ENCODE results near the gene ATP6AP1.

The ATP6AP1 gene

DNA sequence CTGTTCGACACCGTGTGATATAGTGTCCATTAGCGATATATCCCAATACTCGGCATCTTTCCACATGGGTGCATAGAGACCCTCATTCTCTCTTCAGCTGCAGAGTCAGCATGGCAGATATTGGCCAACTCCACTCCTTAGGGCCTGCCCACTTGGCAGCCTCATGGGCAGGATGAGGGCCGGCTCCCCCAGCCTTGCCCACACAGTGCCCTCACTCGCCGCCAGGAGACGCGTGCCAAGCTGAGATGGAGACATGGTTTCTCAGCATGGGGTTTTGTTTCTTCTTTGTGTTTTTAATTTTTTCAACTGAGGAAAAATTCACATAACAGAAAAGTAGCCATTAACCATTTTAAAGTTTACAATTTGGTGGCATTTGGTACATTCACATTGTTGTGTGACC lies 24.3 kb downstream of the ATP6AP1 start:
- DNase-seq, result no peak

DNA sequence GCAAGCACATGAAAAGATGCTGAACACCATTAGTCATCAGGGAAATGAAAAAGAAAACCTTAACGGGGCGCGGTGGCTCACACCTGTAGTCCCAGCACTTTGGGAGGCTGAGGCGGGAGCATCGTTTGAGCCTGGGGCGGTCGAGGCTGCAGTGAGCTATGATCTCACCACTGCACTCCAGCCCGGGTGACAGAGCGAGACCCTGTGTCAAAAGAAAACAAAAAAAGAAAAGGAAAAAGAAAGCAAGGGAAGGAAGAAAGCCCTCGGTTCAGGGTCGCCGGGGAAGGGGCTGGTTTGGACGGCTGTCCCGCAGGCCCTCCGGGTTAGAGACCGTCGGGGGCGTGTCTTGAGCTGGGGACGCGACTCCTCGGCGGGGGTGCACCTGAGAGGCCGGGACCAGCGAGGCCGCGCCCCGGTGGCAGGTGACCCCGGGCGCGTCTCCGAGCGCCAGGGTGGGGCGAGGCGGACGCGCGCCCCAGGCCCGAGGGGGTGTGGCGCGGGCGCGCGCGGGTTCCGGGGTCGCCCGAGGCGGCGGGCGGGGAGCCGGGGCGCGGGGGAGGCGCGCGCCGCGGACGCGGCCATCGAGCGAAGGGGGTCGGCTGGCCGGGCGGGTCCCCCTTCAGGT lies 29.1 kb downstream of the ATP6AP1 start:
- peak; percentile 28 for DNase-seq

DNA sequence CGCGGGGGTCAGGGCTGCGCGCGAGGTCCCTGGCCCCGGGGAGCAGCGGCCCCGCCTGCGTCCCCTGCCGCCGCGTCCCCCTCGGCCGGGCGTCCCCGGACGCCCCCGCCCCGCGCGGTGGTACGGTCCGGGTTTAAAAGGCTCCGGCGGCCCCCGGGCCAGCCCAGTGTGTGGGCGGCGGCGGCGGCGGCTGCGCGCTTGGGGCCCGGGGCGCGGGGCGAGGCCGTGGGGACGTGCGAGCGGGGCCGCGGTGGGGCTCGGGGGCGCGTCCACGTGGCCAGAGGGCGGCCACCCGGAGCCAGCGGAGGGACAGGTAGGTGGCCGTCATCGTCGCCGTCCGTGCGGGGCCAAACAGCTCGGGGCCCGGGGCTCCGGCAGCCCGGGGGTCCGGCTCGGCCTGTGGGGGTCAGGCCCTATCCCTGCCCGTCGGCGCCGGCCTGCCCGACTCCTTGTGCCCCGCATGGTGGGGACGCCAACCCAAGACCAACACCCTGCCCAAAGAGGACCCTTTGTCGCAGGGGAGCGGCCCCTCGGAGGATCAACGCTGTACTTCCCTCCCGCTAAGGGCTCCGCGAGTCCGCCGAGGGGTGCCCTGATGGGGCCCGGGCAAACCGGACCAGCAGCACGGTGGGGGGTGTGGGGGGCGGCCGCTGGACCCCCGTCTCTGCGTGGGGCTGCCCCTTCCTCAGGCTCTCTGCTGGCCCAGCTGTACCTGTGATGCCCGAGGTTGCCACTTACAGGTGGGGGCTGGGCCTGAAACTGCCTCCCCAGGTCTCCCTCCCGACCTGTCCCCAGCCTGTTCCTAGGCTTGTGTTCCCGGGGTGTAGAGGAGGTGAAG lies 29.9 kb downstream of the ATP6AP1 start, which contains the start of gene PLXNA3:
TSS of gene PLXNA3 (plus strand) at position 166 of the 838 bp plus-strand sequence. CDS start 1,903 bp downstream, outside the sequence.
- no peak for DNase-seq

DNA sequence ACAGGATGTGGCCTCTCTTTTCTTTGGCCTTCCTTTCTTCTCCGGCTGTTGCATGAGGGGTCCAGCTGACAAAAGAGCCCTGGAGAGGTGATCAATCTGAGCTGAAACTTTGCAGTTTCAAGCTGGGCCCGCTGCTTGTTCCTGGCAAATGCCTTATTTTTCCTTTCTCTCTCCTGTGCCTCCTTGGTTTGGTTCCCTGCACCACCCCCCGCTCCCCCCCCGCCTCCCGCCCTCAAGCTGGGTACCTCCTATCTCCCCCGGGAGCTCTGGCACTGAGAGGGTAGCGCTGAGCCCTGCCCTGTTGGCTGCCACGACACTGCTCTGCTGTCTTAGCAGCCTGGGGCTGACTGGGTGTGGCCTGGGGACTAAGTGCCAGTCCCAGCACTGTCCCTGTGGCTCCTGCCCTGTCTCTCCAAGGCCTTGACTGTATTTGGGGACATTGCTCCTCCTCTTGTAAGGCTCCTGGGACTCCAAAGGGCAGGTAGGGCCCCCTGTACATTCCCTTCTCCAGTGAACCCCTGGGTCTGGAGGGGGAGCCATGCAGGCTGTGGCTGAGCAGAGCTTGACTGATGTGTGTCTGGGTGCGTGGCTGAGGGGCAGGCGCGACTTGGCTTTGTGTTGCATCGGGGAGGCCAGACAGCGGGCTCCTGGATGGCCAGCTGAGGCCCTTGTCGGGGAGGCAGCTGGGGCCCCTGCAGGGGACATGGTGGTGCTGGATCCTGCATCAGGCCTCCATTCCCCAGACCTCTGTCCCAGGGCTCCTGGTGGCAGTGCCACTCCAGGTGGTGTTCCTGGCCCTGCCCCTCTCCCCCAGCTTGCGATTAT lies 30.7 kb downstream of the ATP6AP1 start:
- DNase-seq, result no peak

DNA sequence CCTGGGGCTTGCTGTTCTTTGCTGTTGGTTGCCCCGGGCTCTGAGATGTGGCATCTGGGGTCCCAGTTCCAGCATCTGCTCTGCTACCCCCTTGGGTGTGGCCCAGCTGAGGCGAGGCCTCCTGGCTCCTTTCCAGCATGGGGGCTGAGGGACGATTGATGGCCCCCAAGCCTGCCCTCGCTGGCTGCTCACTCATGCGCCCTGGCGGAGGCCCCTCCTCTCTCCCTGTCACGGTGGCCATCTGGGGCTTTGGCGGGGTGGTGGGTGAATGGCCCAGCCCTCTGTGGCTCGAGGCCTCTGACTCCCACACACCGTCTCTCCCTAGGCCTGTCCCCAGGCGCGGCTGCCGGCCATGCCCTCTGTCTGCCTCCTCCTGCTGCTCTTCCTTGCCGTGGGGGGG lies 31.4 kb downstream of the ATP6AP1 start:
- DNase-seq, result no peak

DNA sequence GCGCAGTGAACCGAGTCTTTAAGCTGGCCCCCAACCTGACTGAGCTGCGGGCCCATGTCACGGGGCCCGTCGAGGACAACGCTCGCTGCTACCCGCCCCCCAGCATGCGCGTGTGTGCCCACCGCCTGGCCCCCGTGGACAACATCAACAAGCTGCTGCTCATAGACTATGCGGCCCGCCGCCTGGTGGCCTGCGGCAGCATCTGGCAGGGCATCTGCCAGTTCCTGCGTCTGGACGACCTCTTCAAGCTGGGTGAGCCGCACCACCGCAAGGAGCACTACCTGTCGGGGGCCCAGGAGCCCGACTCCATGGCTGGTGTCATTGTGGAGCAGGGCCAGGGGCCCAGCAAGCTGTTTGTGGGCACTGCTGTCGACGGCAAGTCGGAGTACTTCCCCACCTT lies 31.8 kb downstream of the ATP6AP1 start:
- no peak for DNase-seq

DNA sequence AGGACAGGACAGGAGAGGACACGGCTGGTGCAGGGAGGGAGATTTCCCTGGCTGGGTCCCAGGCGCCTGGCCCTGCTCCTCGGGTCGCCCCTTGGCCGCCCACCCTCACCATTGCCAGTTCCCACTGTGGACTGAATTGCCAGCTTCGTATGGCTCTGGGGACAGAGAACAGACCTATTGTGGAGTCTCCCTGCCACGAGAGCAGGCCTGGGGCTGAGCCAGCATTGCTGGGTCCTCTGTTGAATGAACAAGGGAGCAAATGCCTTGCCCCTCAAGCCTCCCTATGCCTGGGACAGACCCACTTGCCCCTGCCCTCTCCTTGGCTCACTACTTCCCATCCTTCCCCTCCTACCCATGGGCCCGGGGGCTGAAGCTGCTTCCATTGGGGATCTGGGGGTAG lies 33.9 kb downstream of the ATP6AP1 start:
- DNase-seq, result no peak

DNA sequence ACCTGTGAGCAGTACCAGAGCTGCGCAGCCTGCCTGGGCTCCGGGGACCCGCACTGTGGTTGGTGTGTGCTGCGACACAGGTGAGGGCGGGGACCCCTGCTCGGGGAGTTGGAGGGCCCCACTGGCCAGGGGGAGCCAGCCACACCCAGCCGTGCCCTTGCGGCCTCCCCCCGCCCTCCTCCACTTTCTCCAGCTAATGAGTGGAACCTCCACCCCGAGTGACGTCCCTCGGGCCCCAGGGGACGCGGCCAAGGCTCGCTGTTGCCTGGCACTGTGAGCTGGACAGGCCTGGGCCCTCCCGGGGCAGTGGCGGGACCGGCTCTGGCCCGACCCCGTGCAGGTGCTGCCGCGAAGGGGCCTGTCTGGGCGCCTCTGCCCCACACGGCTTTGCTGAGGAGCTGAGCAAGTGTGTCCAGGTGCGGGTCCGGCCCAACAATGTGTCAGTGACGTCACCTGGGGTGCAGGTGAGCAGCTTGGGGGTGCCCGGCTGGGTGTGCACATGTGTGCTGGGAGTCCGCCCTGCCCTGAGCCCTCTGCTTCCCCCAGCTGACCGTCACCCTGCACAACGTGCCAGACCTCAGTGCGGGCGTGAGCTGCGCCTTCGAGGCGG lies 35.2 kb downstream of the ATP6AP1 start:
- DNase-seq, result no peak

DNA sequence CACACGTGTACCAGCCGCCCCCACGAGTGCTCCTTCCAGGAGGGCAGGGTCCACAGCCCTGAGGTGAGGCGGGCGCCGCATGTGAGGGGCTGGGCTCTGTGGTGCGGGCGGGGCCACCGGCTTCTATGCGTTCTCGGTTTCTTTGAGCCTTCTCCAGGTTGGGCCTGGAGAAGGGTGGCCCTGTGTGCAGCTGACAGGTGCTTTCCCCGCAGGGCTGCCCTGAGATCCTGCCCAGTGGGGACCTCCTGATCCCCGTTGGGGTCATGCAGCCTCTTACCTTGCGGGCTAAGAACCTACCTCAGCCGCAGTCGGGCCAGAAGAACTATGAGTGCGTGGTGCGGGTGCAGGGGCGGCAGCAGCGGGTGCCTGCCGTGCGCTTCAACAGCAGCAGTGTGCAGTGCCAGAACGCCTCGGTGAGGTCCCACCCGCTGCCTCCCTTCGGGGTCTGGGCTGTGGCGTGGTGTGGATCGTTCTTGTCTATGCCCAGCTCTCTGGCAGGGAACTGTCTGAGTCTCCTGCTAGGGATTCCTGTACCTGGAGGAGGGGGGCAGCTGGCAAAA lies 36.4 kb downstream of the ATP6AP1 start:
- DNase-seq, result no peak

DNA sequence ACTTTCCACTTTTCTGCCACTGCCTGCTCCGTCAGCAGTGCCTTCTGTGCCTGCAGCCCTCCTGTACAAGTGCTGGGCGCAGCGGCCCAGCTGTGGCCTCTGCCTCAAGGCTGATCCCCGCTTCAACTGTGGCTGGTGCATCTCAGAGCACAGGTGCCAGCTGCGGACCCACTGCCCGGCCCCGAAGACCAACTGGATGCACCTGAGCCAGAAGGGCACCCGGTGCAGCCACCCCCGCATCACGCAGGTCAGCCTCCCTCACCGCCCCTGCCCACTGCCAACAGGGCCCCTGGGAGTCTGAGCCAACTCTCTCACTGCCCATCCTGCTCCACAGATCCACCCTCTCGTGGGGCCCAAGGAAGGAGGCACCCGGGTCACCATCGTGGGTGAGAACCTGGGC lies 37.1 kb downstream of the ATP6AP1 start:
- no peak for DNase-seq

DNA sequence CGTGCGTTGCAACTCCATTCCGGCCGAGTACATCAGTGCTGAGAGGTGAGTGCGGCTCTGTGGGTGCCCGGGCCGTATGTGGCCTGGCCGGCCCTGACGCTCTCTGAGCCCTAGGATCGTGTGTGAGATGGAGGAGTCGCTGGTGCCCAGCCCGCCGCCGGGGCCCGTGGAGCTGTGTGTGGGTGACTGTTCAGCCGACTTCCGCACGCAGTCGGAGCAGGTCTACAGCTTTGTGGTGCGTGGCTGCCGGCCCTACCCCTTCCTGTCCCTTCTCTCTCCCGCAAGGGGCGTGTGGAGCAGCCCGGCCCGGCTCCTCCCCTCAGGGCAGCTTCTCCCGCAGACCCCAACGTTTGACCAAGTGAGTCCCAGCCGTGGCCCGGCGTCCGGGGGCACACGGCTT lies 37.6 kb downstream of the ATP6AP1 start:
- no peak for DNase-seq

DNA sequence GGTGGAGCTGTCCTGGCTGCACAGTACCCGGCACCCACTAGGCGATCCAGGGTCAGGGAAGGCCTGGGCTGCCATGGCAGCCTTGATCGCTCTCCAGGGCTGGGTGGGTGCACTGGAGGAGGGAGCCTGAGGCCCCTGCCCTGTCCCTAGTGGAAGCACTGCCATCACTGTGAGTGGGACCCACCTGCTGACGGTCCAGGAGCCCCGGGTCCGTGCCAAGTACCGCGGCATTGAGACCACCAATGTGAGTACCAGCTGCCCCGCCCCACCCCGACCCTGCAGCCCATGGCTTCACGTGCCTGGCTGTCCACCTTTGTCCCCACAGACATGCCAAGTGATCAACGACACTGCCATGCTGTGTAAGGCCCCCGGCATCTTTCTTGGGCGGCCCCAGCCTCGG lies 38.4 kb downstream of the ATP6AP1 start:
- no peak for DNase-seq

DNA sequence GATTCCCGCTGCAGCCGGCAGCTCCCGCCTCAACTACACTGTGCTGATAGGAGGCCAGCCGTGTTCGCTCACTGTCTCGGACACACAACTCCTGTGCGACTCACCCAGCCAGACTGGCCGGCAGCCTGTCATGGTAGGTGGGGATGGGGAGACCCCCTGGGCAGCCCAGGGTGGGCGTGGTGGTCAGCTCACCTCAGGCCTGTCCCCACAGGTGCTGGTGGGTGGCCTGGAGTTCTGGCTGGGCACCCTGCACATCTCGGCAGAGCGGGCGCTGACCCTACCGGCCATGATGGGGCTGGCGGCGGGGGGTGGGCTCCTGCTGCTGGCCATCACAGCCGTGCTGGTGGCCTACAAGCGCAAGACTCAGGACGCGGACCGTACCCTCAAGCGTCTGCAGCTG lies 39.1 kb downstream of the ATP6AP1 start:
- no peak for DNase-seq

DNA sequence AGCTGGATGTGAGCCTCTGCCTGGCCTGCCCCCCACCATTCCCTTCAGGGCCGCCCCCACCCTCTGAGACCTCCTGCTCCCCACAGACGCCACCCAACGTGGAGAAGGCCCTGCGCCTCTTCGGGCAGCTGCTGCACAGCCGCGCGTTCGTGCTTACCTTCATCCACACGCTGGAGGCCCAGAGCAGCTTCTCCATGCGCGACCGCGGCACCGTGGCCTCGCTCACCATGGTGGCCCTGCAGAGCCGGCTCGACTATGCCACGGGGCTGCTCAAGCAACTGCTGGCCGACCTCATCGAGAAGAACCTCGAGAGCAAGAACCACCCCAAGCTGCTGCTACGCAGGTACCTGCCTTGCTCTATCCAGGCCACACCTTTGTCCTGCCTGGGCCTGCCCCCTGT lies 39.7 kb downstream of the ATP6AP1 start:
- DNase-seq, result no peak

DNA sequence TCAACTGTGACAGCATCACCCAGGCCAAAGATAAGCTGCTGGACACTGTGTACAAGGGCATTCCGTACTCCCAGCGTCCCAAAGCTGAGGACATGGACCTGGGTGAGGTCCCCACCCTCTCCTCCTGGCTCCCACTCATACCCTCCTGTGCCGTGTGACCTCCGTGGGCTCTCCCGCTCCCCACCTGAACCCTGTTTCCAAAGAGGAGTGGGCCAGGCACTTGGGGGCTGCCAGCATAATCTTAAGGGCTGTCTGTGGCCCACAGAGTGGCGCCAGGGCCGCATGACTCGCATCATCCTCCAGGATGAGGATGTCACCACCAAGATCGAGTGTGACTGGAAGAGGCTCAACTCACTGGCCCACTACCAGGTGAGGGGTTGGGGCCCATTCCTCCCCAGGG lies 40.6 kb downstream of the ATP6AP1 start:
- DNase-seq, result no peak

DNA sequence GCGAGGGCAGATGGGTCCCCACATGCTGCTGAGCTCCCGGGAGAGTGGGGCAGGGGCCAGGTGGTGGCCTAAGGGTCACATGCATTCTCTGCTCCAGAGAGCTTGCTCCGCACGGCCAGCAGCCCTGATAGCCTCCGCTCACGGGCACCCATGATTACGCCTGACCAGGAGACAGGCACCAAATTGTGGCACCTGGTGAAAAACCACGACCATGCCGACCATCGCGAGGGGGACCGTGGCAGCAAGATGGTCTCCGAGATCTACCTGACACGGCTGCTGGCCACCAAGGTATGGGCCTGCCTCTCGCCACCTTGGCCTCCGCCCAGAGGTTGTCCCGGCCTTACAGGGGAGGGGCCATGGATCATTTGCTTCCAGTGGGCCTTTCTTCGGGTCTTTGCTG lies 41.4 kb downstream of the ATP6AP1 start:
- no peak for DNase-seq

DNA sequence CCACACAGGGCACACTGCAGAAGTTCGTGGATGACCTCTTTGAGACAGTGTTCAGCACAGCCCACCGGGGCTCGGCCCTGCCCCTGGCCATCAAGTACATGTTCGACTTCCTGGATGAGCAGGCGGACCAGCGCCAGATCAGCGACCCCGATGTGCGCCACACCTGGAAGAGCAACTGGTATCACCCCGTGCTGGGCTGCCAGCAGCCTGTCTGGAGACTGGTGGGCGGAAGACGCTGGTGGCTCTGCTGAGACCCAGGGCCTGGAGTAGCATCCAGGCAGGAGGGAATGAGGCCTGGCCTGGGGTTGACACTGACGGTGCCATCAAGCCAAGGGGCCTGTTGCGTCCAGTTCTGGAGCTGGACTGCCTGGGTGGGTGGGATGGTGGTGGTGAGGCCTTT lies 42.0 kb downstream of the ATP6AP1 start:
- DNase-seq, result no peak

DNA sequence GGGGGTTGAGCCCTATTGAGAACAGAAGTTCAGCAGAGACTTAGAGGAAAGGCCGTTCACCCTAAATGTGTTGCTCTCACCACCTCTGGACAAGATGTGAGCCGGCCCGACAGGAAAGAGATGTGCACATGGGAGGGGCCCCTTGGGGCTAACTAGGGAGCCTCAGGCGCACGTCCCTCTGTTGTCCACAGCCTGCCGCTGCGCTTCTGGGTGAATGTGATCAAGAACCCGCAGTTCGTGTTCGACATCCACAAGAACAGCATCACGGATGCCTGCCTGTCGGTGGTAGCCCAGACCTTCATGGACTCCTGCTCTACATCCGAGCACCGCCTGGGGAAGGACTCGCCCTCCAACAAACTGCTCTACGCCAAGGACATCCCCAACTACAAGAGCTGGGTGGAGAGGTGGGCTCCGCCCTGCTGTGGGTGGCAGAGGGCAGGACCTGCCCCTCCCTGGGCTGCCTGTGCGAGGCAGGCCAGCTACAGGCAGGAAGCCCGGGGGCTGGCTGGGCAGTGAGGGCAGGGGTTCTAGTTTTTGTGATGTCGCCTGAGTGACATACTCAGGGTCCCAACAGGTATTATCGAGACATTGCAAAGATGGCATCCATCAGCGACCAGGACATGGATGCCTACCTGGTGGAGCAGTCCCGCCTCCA lies 42.6 kb downstream of the ATP6AP1 start:
- DNase-seq, result no peak

DNA sequence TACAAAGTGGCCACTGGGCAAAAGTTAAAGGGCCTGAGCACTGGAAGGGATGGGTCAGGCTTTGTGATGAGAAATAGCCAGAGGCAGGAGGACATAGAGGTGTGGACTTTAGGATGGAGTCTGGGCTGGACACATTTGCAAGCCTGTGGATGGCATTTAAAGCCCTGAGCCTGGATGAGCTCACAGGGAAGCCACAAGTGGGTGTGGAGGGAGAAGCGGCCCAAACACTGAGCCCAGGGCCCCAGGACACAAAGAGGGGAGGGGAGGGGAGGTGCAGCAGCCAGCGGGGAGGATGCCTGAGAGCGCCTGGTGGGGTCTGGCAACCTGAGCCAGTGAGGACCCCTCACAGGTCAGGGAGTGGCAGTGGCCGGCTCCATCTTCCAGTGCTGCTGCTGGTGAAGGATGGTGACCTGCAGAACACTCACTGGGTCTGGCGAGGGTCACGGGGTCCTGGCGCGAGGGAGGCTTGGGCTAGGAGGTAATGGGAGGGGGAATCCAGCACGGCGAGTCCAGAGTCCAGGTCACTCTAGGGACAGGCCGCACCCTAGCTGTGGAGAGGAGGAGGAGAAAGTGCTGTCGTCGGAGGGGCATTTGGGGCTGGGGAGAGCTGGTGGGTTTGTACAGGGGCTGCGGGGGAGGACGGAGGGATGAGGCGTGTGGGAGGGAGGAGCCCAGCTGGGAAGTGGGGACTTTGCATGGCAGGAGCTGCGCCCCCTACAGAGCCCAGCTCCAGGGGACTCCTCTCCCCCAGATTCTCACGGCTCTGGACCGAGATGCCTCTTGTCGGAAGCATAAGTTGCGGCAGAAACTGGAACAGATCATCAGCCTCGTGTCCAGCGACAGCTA lies 43.6 kb downstream of the ATP6AP1 start:
- DNase-seq, result no peak

DNA sequence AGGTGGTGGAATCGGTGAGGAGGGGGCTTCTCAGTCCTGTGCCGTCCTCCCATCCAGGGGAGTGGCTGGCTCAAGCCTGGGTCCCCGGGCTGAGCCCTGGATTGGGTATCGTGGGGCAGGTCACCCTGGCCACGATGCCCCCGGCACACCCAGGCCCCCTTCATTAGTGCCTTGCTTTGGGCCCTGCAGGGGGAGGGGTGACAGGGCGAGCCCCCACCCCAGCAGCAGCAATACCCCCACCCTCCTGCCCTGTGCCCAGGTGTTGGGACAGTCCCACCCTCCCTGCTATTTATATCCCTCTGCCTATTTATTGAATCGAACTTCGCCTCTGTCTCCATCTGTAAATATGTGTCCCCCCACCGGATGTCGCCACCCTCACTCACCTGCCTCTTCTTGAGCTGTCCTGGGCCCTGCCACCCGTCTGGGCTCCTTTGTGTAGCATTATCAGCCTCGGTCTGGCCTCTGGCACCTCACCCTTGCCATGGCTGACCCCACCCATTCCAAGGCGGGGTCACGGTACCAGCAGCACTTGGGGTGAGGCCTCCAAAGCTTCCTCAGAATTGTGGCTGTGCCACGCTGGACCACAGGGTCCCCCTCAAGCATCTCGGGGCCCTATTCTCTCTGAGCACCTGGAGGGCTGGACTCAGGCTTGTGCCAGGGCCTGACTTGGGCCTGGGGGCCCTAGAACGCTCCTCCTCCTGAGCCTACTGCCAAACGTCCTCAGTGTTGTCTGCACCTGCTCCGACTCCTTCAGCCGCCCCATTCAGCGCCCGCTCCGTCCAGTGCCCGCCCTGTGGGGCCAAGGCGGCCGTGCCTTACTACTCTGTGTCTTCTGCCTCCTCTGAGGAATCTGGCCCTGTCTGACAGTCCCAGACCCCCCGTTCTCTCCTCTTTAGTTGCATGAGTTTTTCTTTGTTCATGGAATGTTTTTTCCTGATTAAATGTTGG lies 44.5 kb downstream of the ATP6AP1 start:
- DNase-seq, result no peak
